ENCODE measurements around the gene CPNE7.

GRCh38 chr16:89617036-89617435 is 41.5 kb downstream of the CPNE7 start:
- no peak for TF ChIP-seq POLR2A (IDR thresholded peaks at IDR 0.05)
- no peak for TF ChIP-seq CTCF (IDR thresholded peaks at IDR 0.05)
- no peak for TF ChIP-seq POLR2AphosphoS5 (IDR thresholded peaks at IDR 0.05)
